ENCODE measurements around the gene TTC5.

DNA sequence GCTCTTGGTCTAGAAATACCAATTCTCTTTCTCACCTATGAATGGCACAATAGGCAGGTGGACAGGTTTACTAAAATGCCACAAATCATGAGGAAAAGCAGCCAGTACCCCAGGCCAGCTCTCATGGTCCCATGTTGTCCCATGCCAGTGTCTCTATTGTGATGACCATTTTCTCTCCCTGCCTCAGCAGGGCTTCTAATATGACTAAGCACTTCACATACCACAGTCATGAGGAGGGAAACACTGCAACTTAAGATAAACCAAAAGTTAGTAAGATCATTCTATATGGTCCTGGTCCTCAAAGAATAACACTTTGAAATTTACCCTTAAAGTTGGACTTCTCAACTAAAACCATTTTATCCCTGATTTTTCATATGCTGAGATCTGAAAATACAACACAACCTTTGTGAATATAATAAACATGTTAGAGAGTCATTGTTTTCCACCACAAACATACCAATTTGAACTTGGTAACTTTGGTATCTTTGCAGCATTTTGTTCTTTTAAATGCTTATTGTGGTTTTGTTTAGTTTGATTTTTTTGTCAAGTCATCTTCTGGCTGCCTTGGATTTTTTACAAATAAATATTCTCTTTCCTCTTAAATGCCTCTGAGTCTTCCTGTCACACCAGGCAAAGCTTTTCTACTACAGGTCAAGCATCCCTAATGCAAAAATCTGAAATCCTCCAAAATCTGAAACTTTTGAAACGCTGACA, 3.6 kb downstream of the TTC5 start:
- TF ChIP-seq, protein P1, sequence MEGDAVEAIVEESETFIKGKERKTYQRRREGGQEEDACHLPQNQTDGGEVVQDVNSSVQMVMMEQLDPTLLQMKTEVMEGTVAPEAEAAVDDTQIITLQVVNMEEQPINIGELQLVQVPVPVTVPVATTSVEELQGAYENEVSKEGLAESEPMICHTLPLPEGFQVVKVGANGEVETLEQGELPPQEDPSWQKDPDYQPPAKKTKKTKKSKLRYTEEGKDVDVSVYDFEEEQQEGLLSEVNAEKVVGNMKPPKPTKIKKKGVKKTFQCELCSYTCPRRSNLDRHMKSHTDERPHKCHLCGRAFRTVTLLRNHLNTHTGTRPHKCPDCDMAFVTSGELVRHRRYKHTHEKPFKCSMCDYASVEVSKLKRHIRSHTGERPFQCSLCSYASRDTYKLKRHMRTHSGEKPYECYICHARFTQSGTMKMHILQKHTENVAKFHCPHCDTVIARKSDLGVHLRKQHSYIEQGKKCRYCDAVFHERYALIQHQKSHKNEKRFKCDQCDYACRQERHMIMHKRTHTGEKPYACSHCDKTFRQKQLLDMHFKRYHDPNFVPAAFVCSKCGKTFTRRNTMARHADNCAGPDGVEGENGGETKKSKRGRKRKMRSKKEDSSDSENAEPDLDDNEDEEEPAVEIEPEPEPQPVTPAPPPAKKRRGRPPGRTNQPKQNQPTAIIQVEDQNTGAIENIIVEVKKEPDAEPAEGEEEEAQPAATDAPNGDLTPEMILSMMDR (conservative IDR thresholded peaks at IDR 0.05 in 1 of 2, IDR thresholded peaks at IDR 0.05 in 1 of 2; ENCODE audit: low read depth in 1 of 2, low read length in 2 of 2) = no peak
- TF ChIP-seq EZH2 (IDR thresholded peaks at IDR 0.05; ENCODE audit: low read length, missing control alignments) = no peak
